Astrocyte (in vitro differentiated cells and primary cell): ENCODE data around the gene GAL3ST1. TPM values are rescaled to one million over a fixed set of nuclear protein-coding genes. Genes with fewer than 3 reads are reported as not detected.
A peak's percentile ranks its signal among the peaks of the same experiment; 100 is the strongest.

Source experiments
- DNase-seq: peaks from one replicate; pipeline ENCODE4 v3.0.0-alpha.2; 2010; ENCODE audit warnings: low read depth
- FAIRE-seq: peaks from 2 replicates; lab custom pipeline; 2011; peaks lifted over from hg19 to GRCh38; lab: Jason Lieb, UNC
- H2AFZ ChIP-seq: 2 replicates; pipeline ENCODE4 v1.6.0; 2012; ENCODE audit warnings: low read depth, low read length, inconsistent platforms
- H3K27ac ChIP-seq: 2 replicates; pipeline ENCODE4 v1.5.1; 2011; ENCODE audit warnings: low read depth, low read length, inconsistent platforms
- H3K27me3 ChIP-seq: 2 replicates; pipeline ENCODE4 v1.6.0; 2011; ENCODE audit warnings: low read length, inconsistent platforms; ENCODE audit not compliant: insufficient read depth
- H3K36me3 ChIP-seq: 2 replicates; pipeline ENCODE4 v1.5.1; 2011; ENCODE audit warnings: low read length, inconsistent platforms; ENCODE audit not compliant: insufficient read depth
- H3K4me1 ChIP-seq: 2 replicates; pipeline ENCODE4 v1.5.1; 2011; ENCODE audit warnings: low read length, inconsistent platforms; ENCODE audit not compliant: insufficient read depth
- H3K4me2 ChIP-seq: 2 replicates; pipeline ENCODE4 v1.6.0; 2012; ENCODE audit warnings: low read length, inconsistent platforms
- H3K4me3 ChIP-seq: 2 replicates; pipeline ENCODE4 v1.5.1; 2011; ENCODE audit warnings: low read depth, mild to moderate bottlenecking, low read length, inconsistent platforms; ENCODE audit not compliant: insufficient read depth
- H3K79me2 ChIP-seq: 2 replicates; pipeline ENCODE4 v1.6.0; 2012; ENCODE audit warnings: mild to moderate bottlenecking, low read length, inconsistent platforms; ENCODE audit not compliant: insufficient read depth
- H3K9ac ChIP-seq: 2 replicates; pipeline ENCODE4 v1.6.0; 2012; ENCODE audit warnings: mild to moderate bottlenecking, low read length, inconsistent platforms
- H3K9me3 ChIP-seq: 2 replicates; pipeline ENCODE4 v1.5.1; 2012; ENCODE audit warnings: low read depth, mild to moderate bottlenecking, low read length, inconsistent platforms; ENCODE audit not compliant: insufficient read depth
- H4K20me1 ChIP-seq: 2 replicates; pipeline ENCODE4 v1.6.0; 2012; ENCODE audit warnings: low read length, inconsistent platforms; ENCODE audit not compliant: insufficient read depth
- H3K27ac Mint-ChIP-seq: one replicate; pipeline ENCODE4 v1.8.0; 2021; ENCODE audit warnings: mild to moderate bottlenecking, mixed read lengths; ENCODE audit not compliant: unreplicated experiment
- H3K27me3 Mint-ChIP-seq: one replicate; pipeline ENCODE4 v1.8.0; 2021; ENCODE audit warnings: low read depth, mixed read lengths; ENCODE audit not compliant: unreplicated experiment
- H3K36me3 Mint-ChIP-seq: one replicate; pipeline ENCODE4 v1.8.0; 2021; ENCODE audit warnings: low read depth, mixed read lengths; ENCODE audit not compliant: unreplicated experiment
- H3K4me1 Mint-ChIP-seq: one replicate; pipeline ENCODE4 v1.8.0; 2021; ENCODE audit warnings: low read depth, mixed read lengths; ENCODE audit not compliant: unreplicated experiment
- H3K4me3 Mint-ChIP-seq: one replicate; pipeline ENCODE4 v1.8.0; 2021; ENCODE audit warnings: mild to moderate bottlenecking, moderate library complexity, mixed read lengths; ENCODE audit not compliant: unreplicated experiment
- H3K9me3 Mint-ChIP-seq: one replicate; pipeline ENCODE4 v1.8.0; 2021; ENCODE audit warnings: mild to moderate bottlenecking, mixed read lengths; ENCODE audit not compliant: unreplicated experiment
- CTCF ChIP-seq: IDR thresholded peaks from 2 replicates; pipeline ENCODE4 v1.5.1; 2011; ENCODE audit warnings: low read depth, mild to moderate bottlenecking, inconsistent platforms, low read length, moderate library complexity; ENCODE audit not compliant: insufficient read depth
- EZH2 ChIP-seq: IDR thresholded peaks from 2 replicates; pipeline ENCODE4 v1.6.1; 2012; ENCODE audit warnings: mild to moderate bottlenecking, low read length, inconsistent platforms; ENCODE audit not compliant: insufficient read depth
- total RNA-seq: library from RNA; stranded (reverse); gene quantifications from 2 replicates; pipeline ENCODE4 v1.2.1, GENCODE V29; 2021

GAL3ST1 gene
- total RNA-seq, 1 donor from 2014 or later: 3.4 TPM

GRCh38 chr22:30547188-30547587 is 27.3 kb downstream of the GAL3ST1 start:
- Mint-ChIP-seq H3K4me3 (no peak overlapping the region), H3K36me3 (no peaks in the 10 kb centered on the region), H3K4me1 (no peaks in the 10 kb centered on the region), H3K27me3 (peaks cover 46% of the 10 kb centered on the region), H3K27ac (no peak overlapping the region), H3K9me3 (no peaks in the 10 kb centered on the region)
- no peaks in the 10 kb centered on the region for H3K9me3 ChIP-seq
- no peak overlapping the region for H3K4me2 ChIP-seq
- DNase-seq (no peak), FAIRE-seq (no peak)
- no peak for TF ChIP-seq CTCF
- TF ChIP-seq EZH2: no peak
- H4K20me1 ChIP-seq: no peaks in the 10 kb centered on the region
- no peak overlapping the region for H2AFZ ChIP-seq
- no peaks in the 10 kb centered on the region for H3K79me2 ChIP-seq
- H3K4me1 ChIP-seq: peaks cover 4% of the 10 kb centered on the region
- no peak overlapping the region for H3K9ac ChIP-seq
- H3K4me3 ChIP-seq: no peak overlapping the region
- H3K36me3 ChIP-seq: no peaks in the 10 kb centered on the region
- H3K27me3 ChIP-seq: peaks cover 11% of the 10 kb centered on the region
- H3K27ac ChIP-seq: no peak overlapping the region

- H3K9me3 ChIP-seq: no peaks in the 10 kb centered on the region
- H3K27ac ChIP-seq: no peak within 1 kb of the TSS
- Mint-ChIP-seq H3K27me3 (peaks cover 48% of the 10 kb centered on the region), H3K27ac (no peak within 1 kb of the TSS), H3K9me3 (no peaks in the 10 kb centered on the region), H3K4me1 (no peaks in the 10 kb centered on the region), H3K4me3 (no peak within 1 kb of the TSS), H3K36me3 (no peaks in the 10 kb centered on the region)
- FAIRE-seq (no peak), DNase-seq (no peak)
- no peaks in the 10 kb centered on the region for H4K20me1 ChIP-seq
- no peaks in the 10 kb centered on the region for H3K79me2 ChIP-seq
- TF ChIP-seq EZH2 (no peak), CTCF (no peak)
- H3K4me1 ChIP-seq: peaks cover 7% of the 10 kb centered on the region
- no peaks in the 10 kb centered on the region for H3K36me3 ChIP-seq
- no peak within 1 kb of the TSS for H3K4me2 ChIP-seq
- H3K4me3 ChIP-seq: no peak within 1 kb of the TSS
- H2AFZ ChIP-seq: no peak within 1 kb of the TSS
- H3K27me3 ChIP-seq: peaks cover 11% of the 10 kb centered on the region
- H3K9ac ChIP-seq: no peak within 1 kb of the TSS
These were observed 27.8 kb downstream of the GAL3ST1 start, which contains the start of gene SEC14L6 for GRCh38 chr22:30546616-30547015. SEC14L6 (minus strand) TSS chr22:30546741; CDS start chr22:30546682, 59 bp downstream.

- peak overlapping the region; percentile 81 for H3K4me2 ChIP-seq
- no peak overlapping the region for H3K9ac ChIP-seq
- H3K9me3 ChIP-seq: no peaks in the 10 kb centered on the region
- H3K27ac ChIP-seq: no peak overlapping the region
- Mint-ChIP-seq H3K4me3 (peak overlapping the region; percentile 70), H3K36me3 (no peaks in the 10 kb centered on the region), H3K27me3 (peaks cover 43% of the 10 kb centered on the region), H3K4me1 (no peaks in the 10 kb centered on the region), H3K9me3 (no peaks in the 10 kb centered on the region), H3K27ac (no peak overlapping the region)
- no peaks in the 10 kb centered on the region for H4K20me1 ChIP-seq
- no peak overlapping the region for H2AFZ ChIP-seq
- FAIRE-seq: no peak
- no peak for DNase-seq
- peaks cover 7% of the 10 kb centered on the region for H3K4me1 ChIP-seq
- no peaks in the 10 kb centered on the region for H3K79me2 ChIP-seq
- H3K4me3 ChIP-seq: peak overlapping the region; percentile 39
- TF ChIP-seq CTCF: no peak
- TF ChIP-seq EZH2: no peak
- peaks cover 8% of the 10 kb centered on the region for H3K27me3 ChIP-seq
- no peaks in the 10 kb centered on the region for H3K36me3 ChIP-seq
These were observed 31.7 kb downstream of the GAL3ST1 start for GRCh38 chr22:30542811-30543188.
